Heart left ventricle (tissue), 13 donors: Measurements from ENCODE around the gene ENDOU.

ENCODE experiments used
- CTCF ChIP-seq, 12 donors: fragments of 200-600 bp; sonication (generic) in 4 of 12; IDR thresholded peaks; one replicate each; pipeline versions ENCODE4 v1.5.0 to v1.8.0; 2018 to 2022; ENCODE audit warnings: antibody characterized with exemption in 12 of 12, mild to moderate bottlenecking in 5 of 12
- POLR2A ChIP-seq, 2 donors: fragments of 450-650 bp; IDR thresholded peaks; one replicate each; pipeline ENCODE4 v1.6.1; 2017; ENCODE audit warnings: antibody characterized with exemption in 2 of 2, mild to moderate bottlenecking in 2 of 2, moderate library complexity in 2 of 2
- donor health status: ischemic (EF 13 %, LVEDD 7.1; RV severe dilation, severe dysfunction).
- donor health status: DM: no; HTN: yes; CAD: no.
- donor health status: DM: no; HTN: no; CAD: no.
- donor health status: ischemic (EF 25% LVEDD 6.9; RV normal size, moderate dysfunction).
- donor health status: ischemic (EF 25% LVEDD 5.7; RV mildly dilated, moderate dysfunction).
- donor health status: ischemic (EF 35%, LVEDD 5.7; RV mildly dilated, moderate dysfunction).
- donor health status: nonischemic (EF 11% LVEDD 7.7; RV severe dilation, severe dysfunction).
- donor health status: DM: yes; HTN: yes; CAD: no.
- donor health status: PGD.
- donor health status: ischemic (EF 29% LVEDD 5.4; RV normal size, mild dysfunction).
- donor health status: nonischemic (EF 23%, LVEDD 6.1; RV moderate dilation, normal function).

- no peak for TF ChIP-seq CTCF (IDR thresholded peaks at IDR 0.05)
- no peak for TF ChIP-seq POLR2A (IDR thresholded peaks at IDR 0.05)
Observed at GRCh38 chr12:47747126-47747525, 21.8 kb upstream of the ENDOU start.
